HUES48 (cell line): ENCODE results near the gene KCNC1.

Experiments
- H3K27ac ChIP-seq: one replicate; pipeline ENCODE4 v1.7.0; 2013; ENCODE audit warnings: low read depth, low read length, inconsistent platforms
- H3K27me3 ChIP-seq: 2 replicates; pipeline ENCODE4 v1.6.1; 2013; ENCODE audit warnings: mild to moderate bottlenecking, low read length; ENCODE audit not compliant: control insufficient read depth, insufficient read depth
- H3K36me3 ChIP-seq: 2 replicates; pipeline ENCODE4 v1.6.1; 2013; ENCODE audit warnings: low read length; ENCODE audit not compliant: control insufficient read depth, insufficient read depth
- H3K4me1 ChIP-seq: 2 replicates; pipeline ENCODE4 v1.6.1; 2013; ENCODE audit warnings: mild to moderate bottlenecking, low read length; ENCODE audit not compliant: control insufficient read depth, insufficient read depth
- H3K4me3 ChIP-seq: 2 replicates; pipeline ENCODE4 v1.5.1; 2013; ENCODE audit warnings: mild to moderate bottlenecking, low read depth, low read length
- H3K9ac ChIP-seq: 2 replicates; pipeline ENCODE4 v1.6.1; 2013; ENCODE audit warnings: mild to moderate bottlenecking, low read depth, low read length, moderate library complexity
- H3K9me3 ChIP-seq: 2 replicates; pipeline ENCODE4 v1.6.1; 2013; ENCODE audit warnings: low read length; ENCODE audit not compliant: control insufficient read depth, insufficient read depth

The KCNC1 gene

DNA sequence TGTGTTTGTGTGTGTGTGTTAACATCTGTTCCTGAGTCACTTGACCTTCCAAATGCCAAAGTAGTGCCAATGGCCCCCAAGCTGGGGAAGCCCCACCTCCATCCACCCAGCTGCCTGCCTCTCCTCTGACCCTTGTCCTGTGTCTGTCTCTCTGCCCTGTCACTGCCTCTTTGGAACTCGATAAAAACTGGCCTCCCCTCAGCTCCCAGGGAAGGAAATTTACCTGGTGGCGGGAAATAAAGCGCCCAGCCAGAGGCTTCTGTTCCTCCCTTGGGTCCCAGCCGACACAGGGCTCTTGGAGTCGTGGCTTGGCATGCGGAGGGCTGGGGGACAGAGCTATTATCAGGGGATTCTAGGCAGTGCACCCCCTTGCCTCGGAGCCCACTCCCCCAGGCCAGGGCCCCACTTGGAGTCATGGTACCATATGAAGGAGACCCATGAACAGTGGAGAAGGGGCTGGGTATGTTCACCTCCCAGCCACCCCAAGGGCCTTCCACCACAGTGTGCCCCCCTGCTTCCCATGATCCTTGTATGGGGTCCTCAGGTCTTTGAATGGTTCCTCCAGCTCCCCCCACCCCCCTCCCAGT is 6.2 kb downstream of the KCNC1 start:
- no peak overlapping the region for H3K27ac ChIP-seq
- 0 out of 2 replicates have a peak, but pooled peaks cover 2% of the 10 kb centered on the region for H3K9me3 ChIP-seq
- no peak overlapping the region for H3K9ac ChIP-seq
- no peaks in the 10 kb centered on the region for H3K36me3 ChIP-seq
- peaks cover 13% of the 10 kb centered on the region for H3K4me1 ChIP-seq
- H3K4me3 ChIP-seq, result no peak overlapping the region
- peaks cover 45% of the 10 kb centered on the region for H3K27me3 ChIP-seq

DNA sequence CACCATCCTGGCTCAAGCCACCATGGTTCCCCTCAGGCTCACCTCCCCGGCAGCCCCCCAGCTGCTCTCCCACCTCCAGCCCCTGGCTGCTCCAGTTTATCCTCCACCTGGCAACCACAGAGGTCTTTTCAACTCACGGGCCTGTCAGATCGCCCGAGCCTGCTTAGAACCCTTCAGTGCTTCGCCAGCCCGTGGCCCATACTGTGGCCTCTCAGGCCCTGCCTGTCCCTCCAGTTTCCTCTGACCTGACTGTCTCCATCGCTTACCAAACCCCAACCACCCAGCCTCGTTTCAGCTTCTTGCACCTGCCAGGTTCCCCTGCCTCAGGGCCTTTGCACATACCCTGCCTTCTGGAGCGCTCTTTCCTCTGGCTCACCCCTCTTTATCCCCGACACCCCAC is 6.9 kb downstream of the KCNC1 start:
- Histone ChIP-seq H3K9me3 (0 out of 2 replicates have a peak, but pooled peaks cover 2% of the 10 kb centered on the region), H3K27me3 (peaks cover 37% of the 10 kb centered on the region), H3K27ac (no peak overlapping the region), H3K36me3 (no peaks in the 10 kb centered on the region), H3K9ac (no peak overlapping the region), H3K4me1 (peaks cover 13% of the 10 kb centered on the region), H3K4me3 (no peak overlapping the region)

DNA sequence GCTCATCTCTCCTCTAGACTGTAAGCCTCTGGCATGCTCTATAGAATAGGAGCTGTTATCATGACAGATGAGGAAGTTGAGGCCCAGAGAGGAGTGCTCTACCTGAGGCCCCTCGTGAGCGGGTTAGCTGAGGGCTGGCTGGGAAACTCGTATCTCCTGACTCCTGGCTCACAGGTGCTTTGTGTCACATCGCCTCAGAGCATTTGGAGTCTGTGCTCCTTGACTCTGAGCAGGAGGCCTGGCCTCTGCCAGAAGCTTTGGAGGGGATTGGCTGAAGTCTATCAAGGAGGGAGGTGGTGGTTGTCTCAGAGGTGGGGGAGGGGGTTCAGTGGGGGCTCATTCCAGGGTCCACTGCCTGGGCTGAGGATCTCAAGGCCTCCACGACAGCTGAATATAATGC is 7.4 kb downstream of the KCNC1 start:
- no peak overlapping the region for H3K27ac ChIP-seq
- H3K4me1 ChIP-seq, result peaks cover 13% of the 10 kb centered on the region
- H3K4me3 ChIP-seq, result no peak overlapping the region
- H3K27me3 ChIP-seq, result peaks cover 32% of the 10 kb centered on the region
- no peak overlapping the region for H3K9ac ChIP-seq
- no peaks in the 10 kb centered on the region for H3K36me3 ChIP-seq
- no peaks in the 10 kb centered on the region for H3K9me3 ChIP-seq

DNA sequence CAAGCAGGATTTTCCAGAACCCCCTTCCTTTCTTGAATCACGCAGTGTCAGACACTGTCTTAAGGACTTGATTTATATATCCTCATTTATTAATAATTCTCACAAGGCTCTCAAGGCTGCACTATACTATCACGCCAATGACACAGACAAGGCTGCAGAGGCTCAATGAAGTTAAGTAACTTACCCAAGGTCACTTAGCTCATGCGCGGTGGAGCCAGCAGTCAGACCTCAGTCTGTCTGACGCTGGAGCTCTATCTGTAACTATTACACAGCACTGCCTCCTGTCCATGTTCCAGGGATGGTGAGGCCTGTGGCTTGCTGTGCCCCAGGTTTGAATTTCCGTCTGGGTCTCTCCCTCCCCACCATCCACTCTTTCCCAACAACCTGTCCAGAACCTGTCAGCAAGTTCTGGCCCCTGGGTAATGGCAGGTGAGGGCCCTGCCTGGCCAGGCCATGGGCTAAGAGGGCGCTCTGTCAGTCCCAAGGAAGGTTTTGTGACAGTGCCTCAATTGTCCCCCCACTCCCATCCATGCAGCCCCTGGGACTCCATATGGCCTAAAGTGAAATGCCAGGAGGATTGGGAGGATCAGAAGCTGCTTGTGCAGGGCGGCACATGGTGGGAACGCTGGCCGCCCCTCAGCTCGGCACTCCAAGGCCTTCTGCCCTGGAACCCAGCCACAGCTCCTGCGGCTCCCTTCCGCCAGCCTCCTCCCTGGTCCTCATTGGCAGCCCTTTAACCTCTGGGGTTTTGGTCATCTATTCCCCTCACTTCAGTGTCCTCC is 8.6 kb downstream of the KCNC1 start:
- Histone ChIP-seq H3K9me3 (no peaks in the 10 kb centered on the region), H3K9ac (no peak overlapping the region), H3K36me3 (no peaks in the 10 kb centered on the region), H3K4me3 (no peak overlapping the region), H3K27me3 (peaks cover 20% of the 10 kb centered on the region), H3K4me1 (0 out of 2 replicates have a peak, but pooled peaks cover 8% of the 10 kb centered on the region), H3K27ac (no peak overlapping the region)

DNA sequence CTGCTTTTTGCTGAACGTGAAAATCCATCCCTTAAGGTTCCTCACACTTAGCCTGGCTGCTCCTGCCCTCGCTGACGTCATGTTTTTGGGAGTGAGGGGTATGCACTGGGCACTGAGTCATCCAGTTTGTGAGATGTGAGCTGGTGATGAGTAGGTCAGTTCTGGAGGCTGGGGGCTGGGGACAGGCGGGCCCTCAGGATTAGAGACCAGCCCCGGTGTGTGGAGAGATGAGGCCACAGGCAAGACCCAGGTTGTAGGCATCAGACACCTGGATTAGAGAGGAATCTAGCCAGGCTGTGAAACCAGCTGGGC is 9.2 kb downstream of the KCNC1 start:
- no peak overlapping the region for H3K4me3 ChIP-seq
- no peak overlapping the region for H3K9ac ChIP-seq
- no peaks in the 10 kb centered on the region for H3K36me3 ChIP-seq
- H3K27ac ChIP-seq, result no peak overlapping the region
- peaks cover 14% of the 10 kb centered on the region for H3K27me3 ChIP-seq
- H3K4me1 ChIP-seq, result 0 out of 2 replicates have a peak, but pooled peaks cover 4% of the 10 kb centered on the region
- H3K9me3 ChIP-seq, result no peaks in the 10 kb centered on the region

DNA sequence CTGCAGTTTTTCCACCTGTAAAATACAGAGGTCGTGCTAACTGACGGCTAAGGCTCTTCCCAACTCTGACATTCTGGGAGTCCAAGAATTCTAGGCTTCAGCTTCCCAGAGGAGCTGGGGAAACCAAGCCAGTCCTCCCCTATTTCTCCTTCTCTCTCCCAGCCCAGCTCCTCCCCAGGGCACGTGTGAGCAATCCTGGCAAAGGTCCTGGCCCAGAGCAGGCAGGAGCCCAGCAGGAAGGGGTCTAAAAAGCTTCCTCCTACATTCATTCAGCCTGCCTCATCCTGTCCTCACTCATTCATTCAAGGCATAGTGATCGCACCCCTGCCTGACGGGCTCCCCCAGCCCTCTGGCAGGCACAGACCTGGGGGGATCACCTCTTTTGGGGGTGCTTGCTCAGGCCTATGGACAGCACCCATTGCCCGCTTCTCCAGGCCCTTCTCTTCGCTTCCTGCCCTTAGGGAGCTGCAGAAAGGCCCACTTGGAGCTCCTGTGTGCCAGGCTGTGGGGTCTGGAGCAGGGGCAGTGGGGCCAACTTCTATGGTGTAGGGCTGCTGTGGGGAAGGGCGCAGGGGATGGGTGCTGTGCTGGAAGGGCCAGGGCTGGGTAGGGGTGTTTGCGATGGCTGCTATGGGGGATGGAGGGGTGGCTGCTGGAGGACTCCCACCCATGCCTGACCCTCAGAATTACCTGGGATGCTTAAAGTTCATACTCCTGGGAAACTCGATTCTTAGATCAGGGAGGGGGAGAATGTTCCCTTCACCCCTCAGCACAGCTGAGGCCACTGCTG is 9.8 kb downstream of the KCNC1 start:
- no peak overlapping the region for H3K4me3 ChIP-seq
- no peaks in the 10 kb centered on the region for H3K9me3 ChIP-seq
- H3K4me1 ChIP-seq, result no peaks in the 10 kb centered on the region
- no peaks in the 10 kb centered on the region for H3K36me3 ChIP-seq
- no peak overlapping the region for H3K9ac ChIP-seq
- H3K27me3 ChIP-seq, result peaks cover 9% of the 10 kb centered on the region
- H3K27ac ChIP-seq, result no peak overlapping the region

DNA sequence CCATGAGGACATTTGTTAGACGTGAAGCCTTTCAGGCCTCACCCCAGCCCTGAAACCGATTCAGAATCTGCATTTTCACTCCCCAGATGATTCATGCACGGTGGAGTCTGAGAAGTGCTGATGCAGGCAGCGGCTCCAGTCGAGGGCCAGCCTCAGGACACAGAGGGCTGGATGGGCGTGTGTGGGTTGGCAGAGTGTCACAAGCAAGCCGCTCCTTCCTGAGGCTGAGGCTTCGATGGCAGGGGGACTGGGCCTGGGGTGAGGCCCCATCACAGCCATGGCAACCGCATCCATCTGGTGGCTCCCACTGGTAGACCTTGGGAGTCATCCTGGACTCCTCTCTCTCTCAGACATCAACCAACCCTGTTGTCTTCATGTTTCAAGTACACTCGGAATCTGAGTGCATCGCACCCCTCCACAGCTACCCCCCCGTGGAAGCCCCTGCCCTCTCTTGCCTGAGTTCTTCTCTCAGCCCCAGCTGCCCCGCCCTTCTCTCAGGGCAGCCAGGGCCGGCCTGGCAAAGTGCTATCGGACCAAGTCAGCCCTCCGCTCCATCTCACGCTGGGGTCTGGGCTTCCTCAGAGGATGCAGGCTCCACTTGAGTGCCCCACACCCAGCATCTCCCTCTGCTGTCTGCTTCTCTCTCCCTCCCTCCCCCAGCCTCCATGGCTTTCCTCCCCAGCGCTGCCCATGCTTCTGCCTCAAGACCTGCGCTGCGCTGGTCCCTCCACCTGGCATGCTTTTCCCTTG is 10.6 kb downstream of the KCNC1 start:
- H3K4me1 ChIP-seq, result no peaks in the 10 kb centered on the region
- H3K36me3 ChIP-seq, result no peaks in the 10 kb centered on the region
- no peaks in the 10 kb centered on the region for H3K9me3 ChIP-seq
- no peak overlapping the region for H3K27ac ChIP-seq
- peaks cover under 1% of the 10 kb centered on the region; the same call in 1 of the 2 replicates for H3K27me3 ChIP-seq
- no peak overlapping the region for H3K4me3 ChIP-seq
- H3K9ac ChIP-seq, result no peak overlapping the region

DNA sequence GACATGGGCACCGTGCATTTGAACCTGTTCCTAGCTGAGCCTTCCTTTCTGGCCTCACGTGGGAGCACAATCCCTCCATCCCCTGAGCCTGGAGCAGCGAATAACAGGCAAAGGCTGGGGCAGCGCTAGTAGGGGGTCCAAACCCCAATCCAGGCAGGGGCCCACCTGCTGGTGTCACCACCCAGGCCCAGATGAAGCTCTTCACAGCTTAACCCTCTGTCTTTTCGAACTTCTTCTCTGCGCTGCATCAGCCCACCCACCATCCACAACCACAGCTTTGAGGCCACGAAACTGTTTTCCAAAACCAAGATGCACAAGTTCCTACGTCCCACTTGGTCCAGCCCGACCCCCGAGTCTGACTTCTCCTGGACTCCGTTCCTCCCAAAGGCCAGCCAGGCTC is 11.5 kb downstream of the KCNC1 start:
- H3K27ac ChIP-seq, result no peak overlapping the region
- H3K9ac ChIP-seq, result no peak overlapping the region
- H3K36me3 ChIP-seq, result no peaks in the 10 kb centered on the region
- H3K27me3 ChIP-seq, result no peaks in the 10 kb centered on the region
- H3K9me3 ChIP-seq, result no peaks in the 10 kb centered on the region
- no peaks in the 10 kb centered on the region for H3K4me1 ChIP-seq
- no peak overlapping the region for H3K4me3 ChIP-seq

DNA sequence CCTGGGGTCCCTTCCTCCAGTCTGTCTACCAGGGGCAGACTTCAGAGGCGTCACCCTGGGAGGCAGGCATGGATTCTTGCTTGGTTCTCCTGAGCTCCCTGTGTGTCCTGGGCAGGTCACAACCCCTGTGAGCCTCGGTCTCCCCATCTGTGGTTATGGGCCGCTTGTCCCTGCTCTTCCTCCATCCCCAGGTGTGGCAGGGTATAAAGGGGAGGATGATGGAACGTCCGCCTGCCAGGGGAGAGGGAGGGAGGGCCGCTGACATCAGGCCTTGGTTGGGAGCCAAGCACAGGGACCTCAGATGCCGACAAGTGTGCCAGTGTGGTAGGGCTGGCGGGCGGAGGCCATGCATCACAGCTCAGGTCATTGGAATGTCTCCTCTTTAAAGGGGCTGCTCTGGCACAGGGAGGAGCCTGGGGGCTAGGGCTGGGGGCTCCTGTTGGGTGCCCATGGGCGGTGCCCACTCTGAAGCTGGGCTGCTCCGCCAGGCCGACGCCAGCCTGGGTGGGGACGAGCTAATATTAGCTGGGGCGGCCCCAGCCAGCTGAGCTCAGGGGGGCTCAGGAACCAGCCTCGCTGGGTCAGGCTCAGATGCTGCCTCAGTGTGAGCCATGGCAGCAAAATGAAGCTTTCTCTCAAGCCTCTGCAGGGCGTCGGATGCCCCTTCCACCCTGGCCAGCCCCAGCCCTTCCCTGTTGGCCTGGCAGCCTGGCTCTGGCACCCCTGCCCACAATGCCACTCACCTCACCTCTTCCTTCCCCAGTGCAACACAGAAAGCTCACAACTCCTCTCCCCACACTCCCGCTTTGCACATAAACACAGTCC is 12.8 kb downstream of the KCNC1 start:
- H3K9ac ChIP-seq, result no peak overlapping the region
- H3K4me1 ChIP-seq, result no peaks in the 10 kb centered on the region
- H3K9me3 ChIP-seq, result no peaks in the 10 kb centered on the region
- H3K27me3 ChIP-seq, result no peaks in the 10 kb centered on the region
- no peak overlapping the region for H3K27ac ChIP-seq
- H3K4me3 ChIP-seq, result no peak overlapping the region
- H3K36me3 ChIP-seq, result no peaks in the 10 kb centered on the region

DNA sequence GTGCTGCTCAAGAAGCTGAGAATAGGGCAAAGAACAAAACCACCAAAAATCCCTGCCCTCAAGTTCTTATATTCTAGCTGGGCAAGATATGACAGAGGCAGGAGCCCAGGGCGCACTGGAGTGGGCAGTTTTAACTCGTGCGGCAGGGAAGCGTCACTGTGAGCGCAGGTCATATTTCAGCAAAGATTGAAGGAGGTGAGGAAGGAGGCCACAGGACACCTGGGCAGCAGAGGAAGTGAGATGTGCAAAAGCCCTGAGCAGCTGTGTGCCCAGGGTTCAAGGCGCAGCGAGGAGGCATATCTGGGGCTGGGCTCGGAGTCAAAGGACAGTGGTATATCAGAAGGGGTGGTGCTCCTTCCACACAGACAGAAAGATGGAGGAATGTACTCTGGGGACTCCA is 13.5 kb downstream of the KCNC1 start:
- Histone ChIP-seq H3K27ac (no peak overlapping the region), H3K4me1 (no peaks in the 10 kb centered on the region), H3K36me3 (no peaks in the 10 kb centered on the region), H3K9me3 (no peaks in the 10 kb centered on the region), H3K9ac (no peak overlapping the region), H3K27me3 (no peaks in the 10 kb centered on the region), H3K4me3 (no peak overlapping the region)
